ENCODE data around the gene MT1M.
"Not testable (repeated sequence)": the region's sequence is repeated elsewhere in the genome, so short reads cannot be mapped to it uniquely, and the experiment has no call there.

The MT1M gene

GRCh38 chr16:56608876-56609462 is 23.5 kb upstream of the MT1M start:
- no peak for DNase-seq

GRCh38 chr16:56609463-56609921 is 23.0 kb upstream of the MT1M start:
- peak; percentile 79 for DNase-seq

- no peak for DNase-seq
Measured at GRCh38 chr16:56610017-56610608, 22.3 kb upstream of the MT1M start.

GRCh38 chr16:56610609-56611111 is 21.8 kb upstream of the MT1M start:
- DNase-seq, result no peak

- DNase-seq, result no peak
Measured at GRCh38 chr16:56611281-56611833, 21.1 kb upstream of the MT1M start.

- no peak for DNase-seq
Measured at GRCh38 chr16:56613706-56614105, 18.8 kb upstream of the MT1M start.

- DNase-seq, result no peak
Measured at GRCh38 chr16:56614549-56614991, 17.9 kb upstream of the MT1M start.

GRCh38 chr16:56615353-56615752 is 17.1 kb upstream of the MT1M start:
- DNase-seq, result no peak

GRCh38 chr16:56616608-56617211 is 15.7 kb upstream of the MT1M start:
- DNase-seq, result no peak

- no peak for DNase-seq
Measured at GRCh38 chr16:56617212-56618085, 15.0 kb upstream of the MT1M start.

GRCh38 chr16:56618138-56618537 is 14.3 kb upstream of the MT1M start:
- DNase-seq, result no peak

GRCh38 chr16:56620339-56620897 is 12.0 kb upstream of the MT1M start:
- DNase-seq, result no peak

GRCh38 chr16:56621665-56622445 is 10.6 kb upstream of the MT1M start:
- DNase-seq, result not testable (repeated sequence)

- DNase-seq, result not testable (repeated sequence)
Measured at GRCh38 chr16:56623184-56623583, 9.3 kb upstream of the MT1M start.

GRCh38 chr16:56623637-56624036 is 8.8 kb upstream of the MT1M start:
- DNase-seq, result no peak

GRCh38 chr16:56625140-56625942 is 7.1 kb upstream of the MT1M start, which contains the start of gene MT1E:
Gene MT1E, plus strand, starts transcription at chr16:56625781. Its CDS starts 71 bp downstream, at chr16:56625852.
- DNase-seq, result no peak

GRCh38 chr16:56625943-56626654 is 6.4 kb upstream of the MT1M start:
- DNase-seq, result no peak

GRCh38 chr16:56626685-56627084 is 5.8 kb upstream of the MT1M start:
- DNase-seq, result no peak

GRCh38 chr16:56628486-56629350 is 3.7 kb upstream of the MT1M start:
- no peak for DNase-seq
